ENCODE measurements around the gene ZNF48.

Gene ZNF48

DNA sequence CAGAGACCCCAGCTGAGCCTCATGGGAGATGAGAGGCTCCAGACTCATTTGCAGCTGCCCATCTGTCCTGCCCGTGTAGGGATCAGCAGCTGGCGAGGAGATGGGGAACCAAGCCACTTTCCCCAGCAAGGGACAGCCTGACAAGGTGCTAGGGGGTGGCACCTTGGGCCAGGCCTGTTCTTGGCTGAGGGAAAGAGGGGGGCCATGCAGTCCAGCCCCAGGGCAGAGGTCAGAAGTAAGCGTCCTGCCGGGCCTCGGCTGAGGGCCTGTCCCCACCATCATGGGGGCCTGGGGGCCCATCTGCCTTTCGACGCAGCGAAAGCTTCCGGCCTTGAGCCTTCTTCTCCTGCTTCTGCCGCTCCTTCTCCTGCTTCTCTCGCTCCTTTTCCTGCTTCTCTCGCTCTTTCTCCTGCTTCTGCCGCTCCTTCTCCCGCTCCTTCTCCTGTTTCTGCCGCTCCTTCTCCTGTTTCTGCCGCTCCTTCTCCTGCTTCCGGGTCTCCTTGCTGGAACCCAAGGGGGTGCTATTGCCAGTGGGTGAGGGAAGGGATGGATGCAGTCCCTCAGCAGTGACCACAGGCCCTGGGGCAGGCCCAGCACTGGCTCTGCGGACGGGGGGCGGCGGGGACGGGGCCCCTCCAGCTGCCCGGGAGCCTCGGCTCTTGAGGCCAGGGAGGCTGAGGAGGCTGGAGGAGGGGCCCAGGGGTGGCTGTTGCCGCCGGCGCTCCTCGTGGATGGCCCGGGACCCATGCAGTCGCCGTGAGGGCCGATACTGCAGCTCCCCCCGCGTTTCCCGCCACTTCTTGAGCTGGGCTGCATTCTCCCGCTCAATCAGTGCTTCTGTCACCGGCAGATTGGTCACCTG lies 37.3 kb upstream of the ZNF48 start:
- DNase-seq, result no peak
- Histone ChIP-seq H3K36me3 (replicated peaks) (peaks cover 45% of the 10 kb centered on the region), H3K4me3 (ENCODE audit: low read depth, low read length) (no peak overlapping the region), H3K27ac (no peak overlapping the region), H3K27me3 (replicated peaks) (no peaks in the 10 kb centered on the region)
- in situ Hi-C loops (cut with HindIII; ENCODE audit: low pct_ligation_motif_present, low sequenced_read_pairs), result no loop called here
- TF ChIP-seq, protein P1, sequence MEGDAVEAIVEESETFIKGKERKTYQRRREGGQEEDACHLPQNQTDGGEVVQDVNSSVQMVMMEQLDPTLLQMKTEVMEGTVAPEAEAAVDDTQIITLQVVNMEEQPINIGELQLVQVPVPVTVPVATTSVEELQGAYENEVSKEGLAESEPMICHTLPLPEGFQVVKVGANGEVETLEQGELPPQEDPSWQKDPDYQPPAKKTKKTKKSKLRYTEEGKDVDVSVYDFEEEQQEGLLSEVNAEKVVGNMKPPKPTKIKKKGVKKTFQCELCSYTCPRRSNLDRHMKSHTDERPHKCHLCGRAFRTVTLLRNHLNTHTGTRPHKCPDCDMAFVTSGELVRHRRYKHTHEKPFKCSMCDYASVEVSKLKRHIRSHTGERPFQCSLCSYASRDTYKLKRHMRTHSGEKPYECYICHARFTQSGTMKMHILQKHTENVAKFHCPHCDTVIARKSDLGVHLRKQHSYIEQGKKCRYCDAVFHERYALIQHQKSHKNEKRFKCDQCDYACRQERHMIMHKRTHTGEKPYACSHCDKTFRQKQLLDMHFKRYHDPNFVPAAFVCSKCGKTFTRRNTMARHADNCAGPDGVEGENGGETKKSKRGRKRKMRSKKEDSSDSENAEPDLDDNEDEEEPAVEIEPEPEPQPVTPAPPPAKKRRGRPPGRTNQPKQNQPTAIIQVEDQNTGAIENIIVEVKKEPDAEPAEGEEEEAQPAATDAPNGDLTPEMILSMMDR (IDR thresholded peaks at IDR 0.05; ENCODE audit: low read depth, low read length, missing control alignments), result no peak

DNA sequence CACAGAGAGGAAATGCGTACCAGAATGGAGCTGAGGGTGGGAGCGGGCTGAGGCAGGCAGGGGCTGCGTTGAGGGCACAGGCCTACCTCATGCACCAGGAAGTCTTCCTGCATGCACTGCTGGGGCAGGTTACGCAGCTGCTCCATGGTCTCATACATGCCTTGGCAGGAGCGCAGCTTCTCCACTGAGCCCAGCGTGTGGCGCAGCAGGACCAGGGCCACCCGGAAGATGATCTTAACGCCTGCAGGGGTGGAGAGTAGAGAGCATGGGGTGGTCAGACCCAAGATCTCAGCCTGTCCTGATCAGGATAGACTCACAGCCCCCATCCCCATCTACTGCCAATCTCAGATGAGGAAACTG lies 36.7 kb upstream of the ZNF48 start:
- TF ChIP-seq, protein P1 (IDR thresholded peaks at IDR 0.05; ENCODE audit: low read depth, low read length, missing control alignments), result no peak
- in situ Hi-C loops (cut with HindIII; ENCODE audit: low pct_ligation_motif_present, low sequenced_read_pairs), result no loop called here
- Histone ChIP-seq H3K4me3 (ENCODE audit: low read depth, low read length) (no peak overlapping the region), H3K36me3 (replicated peaks) (peaks cover 43% of the 10 kb centered on the region), H3K27ac (no peak overlapping the region), H3K27me3 (replicated peaks) (no peaks in the 10 kb centered on the region)
- no peak for DNase-seq

DNA sequence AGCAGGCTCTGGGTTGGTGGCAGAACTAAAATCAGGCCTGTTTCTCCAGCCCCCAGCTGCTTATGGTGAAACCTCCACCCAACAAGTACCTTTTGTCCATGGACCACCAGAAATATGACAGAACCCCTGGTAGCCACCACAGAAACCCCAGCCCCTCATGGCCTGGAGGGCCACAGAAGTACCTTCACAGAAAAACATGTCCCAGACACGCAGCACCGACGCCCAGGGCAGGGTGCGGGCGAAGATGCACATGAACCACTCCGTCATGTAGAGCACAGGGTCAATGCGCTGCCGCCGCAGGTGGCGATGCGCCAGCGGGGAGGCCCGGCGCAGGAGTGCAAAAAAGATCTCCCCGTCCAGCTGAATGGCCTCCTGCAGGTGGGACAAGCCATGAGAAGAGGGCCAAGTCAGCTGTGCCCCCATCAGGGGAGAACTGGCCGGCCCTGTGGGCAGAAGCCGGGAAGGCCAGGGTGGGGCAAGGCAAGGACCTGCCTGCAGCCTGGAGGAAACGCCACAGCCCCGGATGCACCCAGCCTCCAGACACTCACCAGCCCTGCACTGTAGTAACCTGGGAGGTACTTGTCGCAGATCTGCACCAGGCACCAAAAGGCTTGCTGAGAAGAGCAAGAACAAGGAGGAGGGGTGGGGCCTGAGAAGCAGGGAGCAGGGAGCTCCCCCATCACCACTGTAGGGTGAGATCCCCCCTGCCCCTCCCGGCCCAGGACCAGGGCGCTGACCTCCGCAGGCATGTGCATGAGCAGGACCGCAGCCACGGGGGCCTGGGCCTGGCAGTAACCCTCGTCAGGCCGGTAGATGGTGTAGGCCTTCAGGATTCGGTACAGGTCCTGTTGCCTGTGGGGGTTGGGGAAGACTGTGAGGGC lies 36.0 kb upstream of the ZNF48 start:
- in situ Hi-C loops (cut with HindIII; ENCODE audit: low pct_ligation_motif_present, low sequenced_read_pairs), result no loop called here
- no peak for DNase-seq

DNA sequence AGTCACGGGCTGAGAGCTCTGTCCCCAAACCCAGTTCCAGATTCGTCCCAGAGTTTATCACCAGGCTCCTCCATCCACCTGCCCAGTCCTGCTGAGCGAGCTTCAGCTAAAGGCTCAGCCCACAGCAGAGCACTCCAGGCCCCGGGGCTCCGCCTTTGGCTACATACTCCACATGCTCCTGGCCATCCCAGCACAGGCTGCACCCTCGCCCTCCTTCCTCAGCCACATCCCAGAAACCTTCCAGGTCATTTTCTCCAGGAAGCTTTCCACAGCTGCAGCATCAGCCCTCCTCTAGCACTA lies 35.4 kb upstream of the ZNF48 start:
- Histone ChIP-seq H3K27me3 (replicated peaks) (no peaks in the 10 kb centered on the region), H3K27ac (no peak overlapping the region), H3K36me3 (replicated peaks) (peaks cover 44% of the 10 kb centered on the region), H3K4me3 (ENCODE audit: low read depth, low read length) (no peak overlapping the region)
- in situ Hi-C loops (cut with HindIII; ENCODE audit: low pct_ligation_motif_present, low sequenced_read_pairs), result no loop called here
- TF ChIP-seq, protein P1 (IDR thresholded peaks at IDR 0.05; ENCODE audit: low read depth, low read length, missing control alignments), result no peak
- no peak for DNase-seq

More for the DNA sequence above, 36.0 kb upstream of the ZNF48 start:
- Histone ChIP-seq H3K27ac (no peak overlapping the region), H3K27me3 (replicated peaks) (no peaks in the 10 kb centered on the region), H3K36me3 (replicated peaks) (peaks cover 40% of the 10 kb centered on the region), H3K4me3 (ENCODE audit: low read depth, low read length) (no peak overlapping the region)
- TF ChIP-seq, protein P1 (IDR thresholded peaks at IDR 0.05; ENCODE audit: low read depth, low read length, missing control alignments), result no peak

DNA sequence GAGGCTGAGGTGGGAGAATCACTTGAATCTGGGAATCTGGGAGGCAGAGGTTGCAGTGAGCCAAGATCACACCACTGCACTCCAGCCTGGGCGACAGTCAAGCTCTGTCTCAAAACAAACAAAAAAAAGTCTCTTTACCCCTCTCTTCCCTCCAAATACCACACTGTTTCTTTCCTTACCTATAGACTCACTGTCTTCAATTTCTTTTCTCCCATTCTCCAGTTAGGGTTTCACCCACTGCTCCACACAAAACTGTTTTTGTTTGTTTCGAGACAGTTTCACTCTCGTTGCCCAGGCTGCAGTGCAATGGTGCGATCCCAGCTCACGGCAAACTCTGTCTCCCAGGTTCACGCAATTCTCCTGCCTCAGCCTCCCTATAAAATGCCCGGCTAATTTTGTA lies 34.0 kb upstream of the ZNF48 start:
- Histone ChIP-seq H3K27me3 (replicated peaks) (no peaks in the 10 kb centered on the region), H3K4me3 (ENCODE audit: low read depth, low read length) (no peak overlapping the region), H3K27ac (no peak overlapping the region), H3K36me3 (replicated peaks) (peaks cover 54% of the 10 kb centered on the region)
- TF ChIP-seq, protein P1 (IDR thresholded peaks at IDR 0.05; ENCODE audit: low read depth, low read length, missing control alignments), result no peak
- DNase-seq, result no peak
- in situ Hi-C loops (cut with HindIII; ENCODE audit: low pct_ligation_motif_present, low sequenced_read_pairs), result no loop called here
